Memory B cell (primary cell): ENCODE results near the gene ROGDI.

Experiments
- ATAC-seq: fragments of 150-1000 bp; cut with Tn5 transposase; 2 replicates; pipeline ENCODE4 v1.10.0; 2021; ENCODE audit warnings: low read depth, mild to moderate bottlenecking, moderate library complexity
- DNase-seq, 2 donors: peaks; one replicate each; pipeline ENCODE4 v3.0.0; 2022; ENCODE audit warnings: low spot score in 2 of 2
- H3K27ac Mint-ChIP-seq: one replicate; pipeline ENCODE4 v1.8.0; 2022; ENCODE audit warnings: mild to moderate bottlenecking, moderate library complexity, mixed read lengths
- H3K27me3 Mint-ChIP-seq: one replicate; pipeline ENCODE4 v1.8.0; 2022; ENCODE audit warnings: mixed read lengths
- H3K36me3 Mint-ChIP-seq: one replicate; pipeline ENCODE4 v1.8.0; 2022; ENCODE audit warnings: mild to moderate bottlenecking, mixed read lengths
- H3K4me1 Mint-ChIP-seq: one replicate; pipeline ENCODE4 v1.8.0; 2022; ENCODE audit warnings: mixed read lengths
- H3K4me3 Mint-ChIP-seq: one replicate; pipeline ENCODE4 v1.8.0; 2022; ENCODE audit warnings: mild to moderate bottlenecking, moderate library complexity, mixed read lengths
- H3K9me3 Mint-ChIP-seq: one replicate; pipeline ENCODE4 v1.8.0; 2022; ENCODE audit warnings: mixed read lengths

The ROGDI gene

DNA sequence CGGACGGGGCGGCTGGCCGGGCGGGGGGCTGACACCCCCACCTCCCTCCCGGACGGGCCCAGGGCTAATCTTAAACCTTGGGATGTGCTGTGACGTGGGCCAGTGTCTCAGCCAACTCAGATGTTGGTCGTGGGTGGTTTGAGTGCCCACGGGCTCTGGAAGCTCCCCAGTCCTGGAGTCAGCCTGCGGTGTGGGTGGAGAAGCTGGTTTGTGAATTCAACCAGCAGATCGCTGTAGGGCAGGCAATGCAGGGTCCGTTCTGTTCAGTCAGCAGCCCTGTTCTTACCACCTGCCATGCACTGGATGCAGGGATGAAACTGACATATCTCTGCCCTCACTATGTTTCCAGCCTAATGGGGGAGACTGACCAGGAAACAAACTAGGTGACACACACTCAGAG, 27.4 kb downstream of the ROGDI start:
- H3K4me1 Mint-ChIP-seq = no peaks in the 10 kb centered on the region
- H3K36me3 Mint-ChIP-seq = no peaks in the 10 kb centered on the region
- DNase-seq (no peak), ATAC-seq (no peak)
- H3K27me3 Mint-ChIP-seq = no peaks in the 10 kb centered on the region
- no peaks in the 10 kb centered on the region for H3K9me3 Mint-ChIP-seq
- no peak overlapping the region for H3K27ac Mint-ChIP-seq
- H3K4me3 Mint-ChIP-seq = no peak overlapping the region

DNA sequence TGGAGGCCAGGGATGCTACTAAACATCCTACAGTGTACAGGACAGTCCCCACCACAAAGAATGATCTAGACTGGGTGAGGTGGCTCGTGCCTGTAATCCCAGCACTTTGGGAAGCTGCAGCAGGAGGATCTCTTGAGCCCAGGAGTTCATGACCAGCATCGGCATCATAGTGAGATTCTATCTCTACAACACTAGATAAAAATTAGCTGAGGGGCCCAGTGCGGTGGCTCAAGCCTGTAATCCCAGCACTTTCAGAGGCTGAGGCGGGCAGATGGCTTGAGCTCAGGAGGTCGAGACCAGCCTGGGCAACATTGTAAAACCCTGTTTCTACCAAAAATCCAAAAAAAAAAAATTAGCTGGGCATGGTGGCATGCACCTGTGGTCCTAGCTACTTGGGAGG, 30.1 kb downstream of the ROGDI start:
- Mint-ChIP-seq H3K36me3 (no peaks in the 10 kb centered on the region), H3K27me3 (no peaks in the 10 kb centered on the region), H3K9me3 (no peaks in the 10 kb centered on the region), H3K4me1 (peaks cover 13% of the 10 kb centered on the region), H3K27ac (no peak overlapping the region), H3K4me3 (no peak overlapping the region)
- DNase-seq (no peak), ATAC-seq (no peak)

- Mint-ChIP-seq H3K36me3 (no peaks in the 10 kb centered on the region), H3K27me3 (no peaks in the 10 kb centered on the region)
- ATAC-seq = peak; percentile 19
Observed at GRCh38 chr16:4771646-4772045, 30.8 kb downstream of the ROGDI start.

GRCh38 chr16:4769306-4769638, 33.2 kb downstream of the ROGDI start:
- no peaks in the 10 kb centered on the region for H3K36me3 Mint-ChIP-seq
- H3K4me3 Mint-ChIP-seq = peak overlapping the region; percentile 19
- H3K27me3 Mint-ChIP-seq = no peaks in the 10 kb centered on the region
- H3K4me1 Mint-ChIP-seq = peaks cover 22% of the 10 kb centered on the region
- H3K27ac Mint-ChIP-seq = peak overlapping the region; percentile 88
- H3K9me3 Mint-ChIP-seq = no peaks in the 10 kb centered on the region
- ATAC-seq (no peak), DNase-seq (no peak)

More at GRCh38 chr16:4771646-4772045, 30.8 kb downstream of the ROGDI start:
- no peak overlapping the region for H3K4me3 Mint-ChIP-seq
- H3K4me1 Mint-ChIP-seq = peaks cover 16% of the 10 kb centered on the region
- no peaks in the 10 kb centered on the region for H3K9me3 Mint-ChIP-seq
- DNase-seq = no peak
- no peak overlapping the region for H3K27ac Mint-ChIP-seq

DNA sequence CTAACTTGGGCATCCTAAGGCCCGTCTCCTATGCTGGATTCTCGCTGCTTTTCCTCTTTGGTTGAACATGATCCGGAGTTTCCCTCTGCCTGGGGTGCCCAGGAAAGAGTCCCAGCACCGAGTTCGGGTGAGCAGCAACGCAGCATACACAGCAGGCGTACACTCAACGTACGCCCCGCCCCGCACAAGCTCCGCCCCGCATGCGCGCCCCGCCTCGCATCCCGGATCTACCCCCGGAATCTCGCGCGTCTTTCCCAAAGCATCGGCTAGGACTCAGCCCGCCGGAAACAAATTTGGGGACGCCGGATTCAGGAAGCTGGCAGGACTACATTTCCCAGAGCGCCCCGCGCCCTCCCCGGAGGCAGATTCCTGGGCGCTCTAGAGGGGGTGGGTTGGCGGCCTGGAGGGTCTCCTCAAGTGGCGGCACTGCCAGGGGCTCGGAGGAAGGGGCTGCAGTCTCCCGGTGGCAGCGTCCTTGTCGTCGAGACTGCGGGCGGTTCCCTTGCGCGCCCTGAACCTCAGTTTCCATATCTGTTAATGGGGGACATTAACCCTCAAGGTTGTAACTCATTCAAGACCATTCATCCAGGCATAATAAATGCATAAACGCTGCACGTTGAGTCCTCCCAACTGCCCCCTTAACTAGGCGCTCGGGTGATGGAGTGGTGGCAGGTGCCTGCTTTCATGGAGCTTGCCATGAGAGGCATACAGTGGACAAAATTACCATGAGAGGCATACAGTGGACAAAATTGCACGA, 33.7 kb downstream of the ROGDI start:
- Mint-ChIP-seq H3K36me3 (no peaks in the 10 kb centered on the region), H3K4me1 (peaks cover 22% of the 10 kb centered on the region), H3K27ac (peak overlapping the region; percentile 88), H3K27me3 (no peaks in the 10 kb centered on the region), H3K4me3 (peak overlapping the region; percentile 94), H3K9me3 (no peaks in the 10 kb centered on the region)
- DNase-seq (peak; percentile 56 to 57), ATAC-seq (peak; percentile 48)

GRCh38 chr16:4767872-4768548, 34.4 kb downstream of the ROGDI start:
- no peak for DNase-seq
- Mint-ChIP-seq H3K4me3 (peak overlapping the region; percentile 94), H3K36me3 (no peaks in the 10 kb centered on the region), H3K27ac (peak overlapping the region; percentile 88), H3K27me3 (no peaks in the 10 kb centered on the region), H3K4me1 (peaks cover 25% of the 10 kb centered on the region), H3K9me3 (no peaks in the 10 kb centered on the region)
- ATAC-seq = peak; percentile 14

- peak; percentile 93 to 97 for DNase-seq
Observed at GRCh38 chr16:4766875-4767628, 35.4 kb downstream of the ROGDI start, which contains the start of gene ZNF500. ZNF500 (minus strand) TSS chr16:4767162; CDS start chr16:4765978, 1,184 bp downstream.

GRCh38 chr16:4765511-4766474, 36.6 kb downstream of the ROGDI start:
- Mint-ChIP-seq H3K27ac (peak overlapping the region; percentile 65), H3K9me3 (no peaks in the 10 kb centered on the region), H3K4me3 (peak overlapping the region; percentile 87), H3K36me3 (peaks cover 6% of the 10 kb centered on the region), H3K27me3 (no peaks in the 10 kb centered on the region), H3K4me1 (peaks cover 28% of the 10 kb centered on the region)
- ATAC-seq (no peak), DNase-seq (no peak)

More at GRCh38 chr16:4766875-4767628, 35.4 kb downstream of the ROGDI start, which contains the start of gene ZNF500:
- no peaks in the 10 kb centered on the region for H3K9me3 Mint-ChIP-seq
- H3K36me3 Mint-ChIP-seq = peaks cover 3% of the 10 kb centered on the region
- H3K4me1 Mint-ChIP-seq = peaks cover 28% of the 10 kb centered on the region
- H3K4me3 Mint-ChIP-seq = peak within 1 kb of the TSS; percentile 94
- peak within 1 kb of the TSS; percentile 88 for H3K27ac Mint-ChIP-seq
- no peaks in the 10 kb centered on the region for H3K27me3 Mint-ChIP-seq
- peak; percentile 94 for ATAC-seq

DNA sequence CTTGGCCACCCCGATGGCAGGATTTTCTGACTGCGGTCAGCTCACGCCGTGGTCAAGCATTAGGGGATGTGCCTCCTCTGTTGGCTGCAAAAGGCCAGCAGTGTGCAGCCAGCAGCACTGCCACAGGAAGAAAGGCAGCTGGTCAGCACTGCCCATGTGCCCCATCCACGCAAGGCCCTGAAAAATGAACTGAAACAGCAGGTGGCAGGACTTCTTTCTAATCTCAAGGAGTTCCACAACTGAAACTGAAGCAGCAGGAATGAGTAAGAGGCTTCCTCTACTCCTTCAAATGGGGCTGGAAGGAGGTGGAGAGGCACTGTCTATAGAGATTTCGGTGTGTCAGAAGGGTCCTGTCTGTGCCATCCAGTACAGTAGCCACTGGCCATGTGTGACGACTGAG, 38.6 kb downstream of the ROGDI start:
- no peak for DNase-seq
- Mint-ChIP-seq H3K27ac (no peak overlapping the region), H3K27me3 (no peaks in the 10 kb centered on the region), H3K36me3 (peaks cover 13% of the 10 kb centered on the region), H3K4me3 (no peak overlapping the region), H3K4me1 (peaks cover 20% of the 10 kb centered on the region), H3K9me3 (no peaks in the 10 kb centered on the region)
- no peak for ATAC-seq

- H3K4me1 Mint-ChIP-seq = peaks cover 13% of the 10 kb centered on the region
- H3K27ac Mint-ChIP-seq = no peak overlapping the region
- no peaks in the 10 kb centered on the region for H3K27me3 Mint-ChIP-seq
- DNase-seq = no peak
- H3K9me3 Mint-ChIP-seq = no peaks in the 10 kb centered on the region
- H3K4me3 Mint-ChIP-seq = no peak overlapping the region
- peaks cover 18% of the 10 kb centered on the region for H3K36me3 Mint-ChIP-seq
- ATAC-seq = no peak
Observed at GRCh38 chr16:4762205-4762604, 40.2 kb downstream of the ROGDI start.

DNA sequence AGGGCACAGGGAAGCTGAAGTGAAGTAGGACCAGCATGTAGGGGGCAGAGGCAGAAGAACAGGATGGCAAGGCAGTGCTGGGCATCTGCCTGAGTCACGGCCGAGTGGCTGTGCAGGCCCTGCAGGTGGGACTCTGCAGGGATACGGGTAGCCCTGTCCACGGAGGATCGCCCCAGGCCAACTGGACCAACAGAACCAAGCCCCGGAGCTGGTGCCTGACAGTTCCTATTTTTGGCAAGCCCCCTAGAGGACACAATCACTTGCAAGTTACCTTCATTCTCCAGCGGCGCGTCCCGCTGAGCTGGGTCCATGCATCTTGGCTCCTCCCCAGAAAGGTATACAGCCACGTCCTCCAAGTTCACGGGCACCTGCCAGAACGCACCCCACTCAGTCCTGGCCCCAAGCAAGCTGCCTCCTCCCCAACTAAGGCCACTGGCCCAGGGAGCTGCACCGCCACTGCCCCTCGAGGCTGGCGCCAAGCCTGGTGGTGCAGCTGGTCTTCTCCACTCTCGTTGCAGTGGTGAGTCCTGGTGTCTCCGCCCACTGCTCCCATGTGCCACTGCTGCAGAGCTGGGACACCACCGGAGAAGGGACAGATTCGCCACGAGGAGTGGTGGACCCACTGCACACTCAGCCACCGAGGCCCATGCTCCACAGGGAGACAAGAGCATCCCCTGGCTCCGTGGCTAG, 42.1 kb downstream of the ROGDI start:
- H3K27ac Mint-ChIP-seq = no peak overlapping the region
- ATAC-seq = no peak
- H3K36me3 Mint-ChIP-seq = peaks cover 26% of the 10 kb centered on the region
- H3K4me3 Mint-ChIP-seq = no peak overlapping the region
- no peaks in the 10 kb centered on the region for H3K27me3 Mint-ChIP-seq
- DNase-seq = no peak
- H3K4me1 Mint-ChIP-seq = peaks cover 6% of the 10 kb centered on the region
- H3K9me3 Mint-ChIP-seq = peaks cover 3% of the 10 kb centered on the region

- Mint-ChIP-seq H3K9me3 (peaks cover 3% of the 10 kb centered on the region), H3K4me3 (no peak overlapping the region), H3K27me3 (no peaks in the 10 kb centered on the region), H3K4me1 (no peaks in the 10 kb centered on the region), H3K36me3 (peaks cover 24% of the 10 kb centered on the region), H3K27ac (no peak overlapping the region)
- no peak for ATAC-seq
- no peak for DNase-seq
Observed at GRCh38 chr16:4755687-4756086, 46.7 kb downstream of the ROGDI start.

GRCh38 chr16:4754865-4755264, 47.6 kb downstream of the ROGDI start:
- ATAC-seq = no peak
- H3K27ac Mint-ChIP-seq = no peak overlapping the region
- no peak for DNase-seq
- no peaks in the 10 kb centered on the region for H3K4me1 Mint-ChIP-seq
- H3K9me3 Mint-ChIP-seq = peaks cover 3% of the 10 kb centered on the region
- H3K4me3 Mint-ChIP-seq = no peak overlapping the region
- H3K27me3 Mint-ChIP-seq = no peaks in the 10 kb centered on the region
- H3K36me3 Mint-ChIP-seq = peaks cover 20% of the 10 kb centered on the region
